OCI-LY1 (cell line): ENCODE measurements around the gene TSKS.

ENCODE experiments used
- H2AFZ ChIP-seq: fragments of 200-600 bp; sonication (generic), shearing (Covaris generic); 2 replicates; pipeline ENCODE4 v1.6.0; 2014; ENCODE audit warnings: antibody characterized with exemption, mild to moderate bottlenecking, low read length
- H3F3A ChIP-seq: fragments of 200-600 bp; sonication (generic), shearing (Covaris generic); 2 replicates; pipeline ENCODE4 v1.6.0; 2014; ENCODE audit warnings: mild to moderate bottlenecking, antibody characterized with exemption, low read length, moderate library complexity; ENCODE audit not compliant: insufficient read depth
- H3K27ac ChIP-seq: fragments of 200-600 bp; sonication (generic); 2 replicates; pipeline ENCODE4 v1.5.1; 2014; ENCODE audit warnings: low read length, mixed run types, mild to moderate bottlenecking, low read depth; ENCODE audit not compliant: poor library complexity, severe bottlenecking
- H3K27me3 ChIP-seq: fragments of 200-600 bp; sonication (generic); 2 replicates; pipeline ENCODE4 v1.6.0; 2014; ENCODE audit warnings: antibody characterized with exemption, mild to moderate bottlenecking, low read length, moderate library complexity; ENCODE audit not compliant: insufficient read depth
- H3K36me3 ChIP-seq: fragments of 200-600 bp; sonication (generic); 2 replicates; pipeline ENCODE4 v1.6.1; 2014; ENCODE audit warnings: mild to moderate bottlenecking, antibody characterized with exemption, low read length, moderate library complexity, mixed read lengths; ENCODE audit not compliant: insufficient read depth
- H3K4me1 ChIP-seq: fragments of 200-600 bp; sonication (generic); 2 replicates; pipeline ENCODE4 v1.5.1; 2014; ENCODE audit warnings: mild to moderate bottlenecking, low read length, moderate library complexity; ENCODE audit not compliant: insufficient read depth, severe bottlenecking
- H3K4me2 ChIP-seq: fragments of 200-600 bp; sonication (generic), shearing (Covaris generic); 2 replicates; pipeline ENCODE4 v1.6.1; 2014; ENCODE audit warnings: low read length
- H3K4me3 ChIP-seq: fragments of 200-600 bp; sonication (generic); 2 replicates; pipeline ENCODE4 v1.5.1; 2014; ENCODE audit warnings: low read length, low read depth, mild to moderate bottlenecking, mixed read lengths; ENCODE audit not compliant: poor library complexity, severe bottlenecking
- H3K79me2 ChIP-seq: fragments of 200-600 bp; shearing (Covaris generic); 2 replicates; pipeline ENCODE4 v1.6.1; 2016; ENCODE audit warnings: mixed run types, low read length, mixed read lengths; ENCODE audit not compliant: insufficient read depth
- H3K9ac ChIP-seq: fragments of 200-600 bp; sonication (generic), shearing (Covaris generic); 2 replicates; pipeline ENCODE4 v1.6.1; 2014; ENCODE audit warnings: mild to moderate bottlenecking, low read length, mixed read lengths
- H3K9me2 ChIP-seq: fragments of 200-600 bp; sonication (generic), shearing (Covaris generic); 2 replicates; pipeline ENCODE4 v1.6.1; 2014; ENCODE audit warnings: low read depth, mild to moderate bottlenecking, low read length, mixed read lengths
- H3K9me3 ChIP-seq: fragments of 200-600 bp; shearing (Covaris generic); 2 replicates; pipeline ENCODE4 v1.6.1; 2014; ENCODE audit warnings: low read length, mixed read lengths
- H4K20me1 ChIP-seq: fragments of 200-600 bp; sonication (generic), shearing (Covaris generic); 2 replicates; pipeline ENCODE4 v1.6.0; 2016; ENCODE audit warnings: mild to moderate bottlenecking, low read length; ENCODE audit not compliant: insufficient read depth
- CTCF ChIP-seq: fragments of 200-600 bp; sonication (generic), shearing (Covaris generic); IDR thresholded peaks from 2 replicates; pipeline ENCODE4 v1.5.1; 2017; ENCODE audit warnings: mild to moderate bottlenecking, antibody characterized with exemption, low read length, moderate library complexity, mixed read lengths
- EZH2 ChIP-seq: fragments of 200-600 bp; sonication (generic), shearing (Covaris generic); IDR thresholded peaks from 2 replicates; pipeline ENCODE4 v1.8.0; 2017; ENCODE audit warnings: borderline replicate concordance, mixed run types, mild to moderate bottlenecking, antibody characterized with exemption, low read length, moderate library complexity, mixed read lengths

The TSKS gene

DNA sequence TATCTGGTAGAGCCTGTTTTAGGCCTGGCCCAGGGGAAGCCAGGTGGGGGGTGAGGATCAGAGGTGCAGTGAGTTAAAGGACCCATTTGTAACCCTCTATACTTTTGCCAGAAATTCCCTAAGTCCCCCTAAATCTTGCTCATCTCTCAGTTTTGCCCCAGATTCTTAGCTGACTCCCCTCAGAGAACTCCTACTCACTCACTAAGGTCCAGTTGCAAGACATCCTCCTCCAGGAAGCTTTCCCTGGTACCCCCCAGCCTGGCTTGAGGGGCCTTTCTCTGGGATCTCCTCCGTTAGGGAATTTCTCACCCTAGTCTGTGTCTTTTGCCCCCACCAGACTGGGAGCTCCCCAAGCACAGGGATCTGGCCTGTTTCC is 1.9 kb downstream of the TSKS start:
- H3K9ac ChIP-seq: no peak overlapping the region
- no peaks in the 10 kb centered on the region for H3F3A ChIP-seq
- no peaks in the 10 kb centered on the region; the same call in 1 of the 2 replicates for H3K36me3 ChIP-seq
- H3K9me2 ChIP-seq: no peaks in the 10 kb centered on the region
- peak overlapping the region; percentile 18; the same call in 1 of the 2 replicates for H3K4me2 ChIP-seq
- H2AFZ ChIP-seq: no peak overlapping the region
- no peak for TF ChIP-seq EZH2
- TF ChIP-seq CTCF: no peak
- H3K4me1 ChIP-seq: peaks cover 19% of the 10 kb centered on the region
- H3K27ac ChIP-seq: no peak overlapping the region
- H3K4me3 ChIP-seq: no peak overlapping the region
- H3K79me2 ChIP-seq: no peaks in the 10 kb centered on the region
- H3K9me3 ChIP-seq: no peaks in the 10 kb centered on the region
- H3K27me3 ChIP-seq: no peaks in the 10 kb centered on the region
- H4K20me1 ChIP-seq: no peaks in the 10 kb centered on the region

- Histone ChIP-seq H3F3A (no peaks in the 10 kb centered on the region), H3K4me3 (no peak overlapping the region), H3K9me3 (peaks cover 3% of the 10 kb centered on the region; the same call in 1 of the 2 replicates), H3K79me2 (no peaks in the 10 kb centered on the region), H3K27me3 (no peaks in the 10 kb centered on the region), H3K4me2 (no peak overlapping the region), H3K4me1 (peaks cover 11% of the 10 kb centered on the region), H3K27ac (no peak overlapping the region), H3K9ac (no peak overlapping the region), H3K9me2 (no peaks in the 10 kb centered on the region), H2AFZ (no peak overlapping the region), H4K20me1 (no peaks in the 10 kb centered on the region), H3K36me3 (no peaks in the 10 kb centered on the region; the same call in 1 of the 2 replicates)
- TF ChIP-seq EZH2: no peak
- TF ChIP-seq CTCF: no peak
Observed at GRCh38 chr19:49758292-49758691, 4.8 kb downstream of the TSKS start.

DNA sequence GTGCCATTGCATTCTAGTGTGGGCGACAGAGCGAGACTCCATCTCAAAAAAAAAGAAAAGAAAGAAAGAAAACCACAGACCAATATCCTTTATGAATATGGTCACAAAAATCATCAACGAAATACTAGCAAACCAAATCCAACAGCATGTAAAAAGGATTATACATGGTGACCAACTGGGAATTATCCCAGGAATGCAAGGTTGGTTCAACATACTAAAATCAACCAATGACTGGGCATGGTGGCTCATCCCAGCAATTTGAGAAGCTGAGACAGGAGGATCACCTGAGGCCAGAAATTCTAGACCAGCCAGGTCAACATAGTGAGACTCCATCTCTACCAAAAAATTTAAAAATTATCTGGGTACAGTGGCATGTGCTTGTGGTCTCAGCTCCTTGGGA is 7.2 kb downstream of the TSKS start:
- H3K27ac ChIP-seq: no peak overlapping the region
- no peaks in the 10 kb centered on the region for H4K20me1 ChIP-seq
- H3K79me2 ChIP-seq: no peaks in the 10 kb centered on the region
- no peak for TF ChIP-seq CTCF
- no peak for TF ChIP-seq EZH2
- H3F3A ChIP-seq: no peaks in the 10 kb centered on the region
- H3K36me3 ChIP-seq: no peaks in the 10 kb centered on the region; the same call in 1 of the 2 replicates
- no peaks in the 10 kb centered on the region for H3K27me3 ChIP-seq
- no peaks in the 10 kb centered on the region for H3K9me2 ChIP-seq
- H2AFZ ChIP-seq: no peak overlapping the region
- H3K9ac ChIP-seq: no peak overlapping the region
- H3K4me2 ChIP-seq: no peak overlapping the region
- H3K4me1 ChIP-seq: no peaks in the 10 kb centered on the region
- H3K9me3 ChIP-seq: peaks cover 9% of the 10 kb centered on the region
- H3K4me3 ChIP-seq: no peak overlapping the region
